GM10248 (cell line): Measurements from ENCODE around the gene PPIL3.

Source experiments
- CTCF ChIA-PET: fragments of 300-600 bp; sonication (Branson Sonifier 250); formaldehyde crosslinking; extraction: SDS; loops from one replicate; lab custom pipeline; 2021; ENCODE audit warnings: antibody characterized with exemption; lab: Yijun Ruan, JAX
- POLR2A ChIA-PET: fragments of 350-650 bp; sonication (Branson Sonifier 250); formaldehyde crosslinking; extraction: SDS; loops from one replicate; lab custom pipeline; 2020; ENCODE audit warnings: antibody characterized with exemption; lab: Yijun Ruan, JAX
- DNase-seq: peaks from one replicate; pipeline ENCODE4 v3.0.0; 2012; ENCODE audit errors: extremely low spot score
- TF ChIP-seq, protein P1 (sequence below): IDR thresholded peaks from 2 replicates; pipeline ENCODE4 v1.5.1; 2012; ENCODE audit warnings: mild to moderate bottlenecking, low read depth; ENCODE audit errors: extremely low read depth, missing control alignments, control extremely low read depth

The PPIL3 gene

DNA sequence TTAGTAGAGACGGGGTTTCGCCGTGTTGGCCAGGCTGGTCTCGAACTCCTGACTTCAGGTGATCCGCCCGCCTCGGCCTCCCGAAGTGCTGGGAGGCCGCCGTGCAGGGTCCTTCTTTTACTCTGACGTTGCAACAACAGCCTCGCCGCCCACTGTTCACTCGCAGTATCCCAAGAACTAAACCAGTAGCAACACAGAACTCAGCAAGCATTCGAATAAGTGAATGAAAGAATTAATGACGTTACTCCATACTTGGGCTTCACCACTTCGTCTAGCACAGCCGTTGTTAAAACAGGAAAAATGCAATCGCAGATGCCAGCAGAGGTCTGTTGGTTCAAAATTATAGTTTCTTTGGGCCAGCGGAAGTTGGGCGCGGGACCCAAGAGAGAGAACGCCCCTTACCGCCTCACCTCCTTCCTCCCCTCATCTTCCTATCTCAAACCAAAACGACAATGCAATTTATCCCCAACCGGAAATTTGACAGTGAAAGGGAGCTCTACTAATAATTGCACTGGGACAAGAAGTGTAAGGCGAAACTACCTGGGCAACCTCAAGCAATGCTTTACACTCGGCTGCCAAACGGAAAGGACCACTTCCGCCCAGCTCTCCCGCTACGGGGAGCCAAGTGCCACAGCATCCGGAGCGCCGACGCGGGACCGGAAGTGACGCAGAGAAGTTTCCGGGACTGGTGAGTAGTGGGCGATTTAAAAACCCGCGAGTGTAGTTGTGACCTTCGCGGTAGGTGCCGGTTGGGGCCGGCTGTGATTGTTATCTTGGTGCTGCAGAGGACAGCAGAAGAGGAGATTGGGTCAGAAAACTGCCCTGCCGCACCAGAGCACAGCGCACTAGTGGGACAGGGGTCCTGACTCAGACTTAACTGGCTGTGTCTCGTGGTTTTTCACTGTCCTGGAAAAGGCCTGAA lies at the start of gene PPIL3, which contains the start of gene NIF3L1:
Gene PPIL3, minus strand, starts transcription at position 374 of the 922 bp plus-strand sequence. CDS start 1,462 bp downstream, outside the sequence.
Gene NIF3L1, plus strand, starts transcription at position 668 of the 922 bp plus-strand sequence. CDS start 2,573 bp downstream, outside the sequence.
- TF ChIP-seq, protein P1, sequence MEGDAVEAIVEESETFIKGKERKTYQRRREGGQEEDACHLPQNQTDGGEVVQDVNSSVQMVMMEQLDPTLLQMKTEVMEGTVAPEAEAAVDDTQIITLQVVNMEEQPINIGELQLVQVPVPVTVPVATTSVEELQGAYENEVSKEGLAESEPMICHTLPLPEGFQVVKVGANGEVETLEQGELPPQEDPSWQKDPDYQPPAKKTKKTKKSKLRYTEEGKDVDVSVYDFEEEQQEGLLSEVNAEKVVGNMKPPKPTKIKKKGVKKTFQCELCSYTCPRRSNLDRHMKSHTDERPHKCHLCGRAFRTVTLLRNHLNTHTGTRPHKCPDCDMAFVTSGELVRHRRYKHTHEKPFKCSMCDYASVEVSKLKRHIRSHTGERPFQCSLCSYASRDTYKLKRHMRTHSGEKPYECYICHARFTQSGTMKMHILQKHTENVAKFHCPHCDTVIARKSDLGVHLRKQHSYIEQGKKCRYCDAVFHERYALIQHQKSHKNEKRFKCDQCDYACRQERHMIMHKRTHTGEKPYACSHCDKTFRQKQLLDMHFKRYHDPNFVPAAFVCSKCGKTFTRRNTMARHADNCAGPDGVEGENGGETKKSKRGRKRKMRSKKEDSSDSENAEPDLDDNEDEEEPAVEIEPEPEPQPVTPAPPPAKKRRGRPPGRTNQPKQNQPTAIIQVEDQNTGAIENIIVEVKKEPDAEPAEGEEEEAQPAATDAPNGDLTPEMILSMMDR, result no peak
- ChIA-PET POLR2A (interaction anchor here (0.7 to 1.8 kb wide), 3 partner anchors 25 to 255 kb away, joined by 3 to 23 read pairs (median 3); partner anchors contain the start of gene CLK1), CTCF (interaction anchor here (0.9 to 2.0 kb wide), 7 partner anchors 12 to 344 kb away, joined by 3 to 14 read pairs (median 5); no protein-coding TSS in a partner anchor)
- DNase-seq, result peak; percentile 91

DNA sequence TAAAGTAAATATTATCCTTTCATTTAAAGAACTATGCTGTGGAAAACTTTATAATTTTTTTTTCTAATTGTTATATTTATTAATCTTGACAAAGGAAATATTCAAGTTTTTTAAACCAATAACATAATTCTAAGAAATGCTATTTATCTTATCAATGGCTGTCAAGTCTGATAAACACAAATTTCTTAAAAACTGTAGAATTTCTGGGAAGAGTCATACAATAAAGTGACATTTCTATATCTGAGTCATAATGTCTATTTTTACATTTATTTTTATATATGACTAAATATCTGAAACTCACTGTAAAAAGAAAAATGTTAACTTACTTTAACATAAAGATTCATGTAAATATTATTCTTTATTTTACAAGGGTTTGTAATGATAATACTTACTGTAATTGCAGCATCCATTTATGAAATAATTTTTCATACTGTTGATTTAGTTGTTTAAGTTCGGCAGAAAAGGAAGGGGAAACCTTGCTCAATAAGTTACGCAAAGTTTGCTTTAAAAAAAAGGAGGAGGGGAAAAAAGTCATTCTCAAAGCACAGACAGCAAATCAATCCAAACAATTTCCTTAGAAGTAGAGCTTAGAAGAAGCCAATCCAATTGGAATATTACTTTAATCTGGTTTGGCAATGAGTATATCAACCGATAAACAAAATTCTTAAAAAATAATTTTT lies 42.2 kb upstream of the PPIL3 start:
- TF ChIP-seq, protein P1, result no peak
- POLR2A ChIA-PET, result no interaction called here
- no peak for DNase-seq
- CTCF ChIA-PET, result interaction anchor here (1.0 to 2.1 kb wide), 2 partner anchors 25 to 32 kb away, joined by 3 to 6 read pairs; partner anchors contain the start of gene ORC2

DNA sequence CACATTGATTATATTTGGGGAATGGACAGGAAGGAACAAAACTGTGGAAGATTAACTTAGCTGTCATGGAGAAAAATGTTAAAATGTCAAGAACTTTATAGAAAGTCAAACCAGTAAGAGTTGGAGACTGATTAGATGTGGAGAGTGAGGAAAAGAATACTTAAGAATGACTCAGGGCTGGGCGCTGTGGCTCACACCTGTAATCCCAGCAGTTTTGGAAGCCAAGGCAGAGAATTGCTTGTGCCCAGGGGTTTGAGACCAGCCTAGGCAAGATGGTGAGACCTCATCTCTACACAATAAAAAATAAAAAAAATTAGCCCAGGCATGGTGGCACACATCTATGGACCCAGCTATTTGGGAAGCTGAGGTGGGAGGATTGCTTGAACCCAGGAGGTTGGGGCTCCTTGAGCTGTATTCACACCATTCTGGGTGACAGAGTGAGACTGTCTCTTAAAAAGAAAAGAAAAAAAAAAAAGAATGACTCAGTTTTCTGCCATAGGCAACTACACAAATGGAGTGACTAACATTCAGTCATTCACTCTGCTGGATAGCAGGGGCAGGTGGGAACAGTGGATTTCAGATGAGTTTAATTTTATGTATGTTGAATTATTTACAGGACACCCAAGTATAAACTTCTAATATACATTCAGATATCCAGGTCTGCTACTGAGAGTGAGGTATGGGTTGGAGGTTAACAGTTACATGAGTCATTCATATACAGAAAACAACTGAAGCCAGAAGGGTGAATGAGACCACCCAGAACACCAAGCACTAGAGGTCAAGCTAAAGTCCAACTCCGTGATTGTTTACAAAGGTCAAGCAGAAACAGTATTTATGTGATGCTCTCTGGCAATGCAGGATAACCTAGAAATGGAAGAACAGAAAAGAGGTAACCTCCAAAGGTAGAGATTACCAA lies 40.7 kb upstream of the PPIL3 start:
- POLR2A ChIA-PET, result interaction anchor here (0.7 kb wide), 1 partner anchor 29 kb away, joined by 3 read pairs; no protein-coding TSS in a partner anchor
- TF ChIP-seq, protein P1, result no peak
- DNase-seq, result no peak
- CTCF ChIA-PET, result interaction anchor here (0.7 to 1.8 kb wide), 6 partner anchors 23 to 303 kb away, joined by 3 to 5 read pairs (median 3); partner anchors contain the start of gene ORC2

DNA sequence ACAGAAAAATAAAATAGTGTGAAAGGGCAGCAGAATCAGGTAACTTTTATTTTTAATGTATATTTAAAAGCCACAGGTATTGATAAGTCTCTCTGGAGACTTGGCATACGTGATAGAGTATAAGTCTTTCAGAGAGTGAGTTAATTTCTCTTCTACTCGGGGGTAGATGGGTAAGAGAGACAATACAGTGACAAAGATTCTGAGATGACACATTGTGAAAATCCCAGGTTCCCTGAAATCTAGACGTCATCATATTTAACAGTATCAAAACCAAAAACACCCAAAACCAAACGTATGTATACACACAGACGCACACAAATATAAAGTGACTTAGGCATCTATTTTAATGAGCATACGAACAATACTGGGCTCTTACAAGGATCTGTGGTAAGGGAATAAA lies 33.6 kb upstream of the PPIL3 start:
- no peak for DNase-seq
- TF ChIP-seq, protein P1, result no peak
- CTCF ChIA-PET, result interaction anchor here (1.1 to 1.8 kb wide), 3 partner anchors 13 to 147 kb away, joined by 4 to 5 read pairs (median 4); no protein-coding TSS in a partner anchor
- POLR2A ChIA-PET, result no interaction called here

DNA sequence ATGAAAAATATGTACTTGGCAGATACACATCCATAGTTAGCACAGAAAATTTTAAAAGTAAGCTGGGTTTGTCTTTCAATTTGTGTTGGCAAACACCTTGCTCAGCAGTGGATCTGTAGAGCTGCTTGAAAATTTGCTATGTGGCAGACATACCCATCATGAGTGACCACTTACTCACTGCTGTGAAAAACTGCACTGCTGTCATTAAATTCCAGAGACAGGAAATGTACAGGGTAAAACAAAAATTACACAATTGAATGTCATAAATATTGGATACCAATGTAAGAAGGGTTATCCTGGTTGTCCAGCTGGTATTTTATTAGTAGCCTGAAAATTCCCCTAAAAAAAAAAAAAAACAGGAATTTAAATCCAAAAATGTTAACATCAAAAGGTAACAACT lies 24.8 kb upstream of the PPIL3 start:
- no peak for DNase-seq
- ChIA-PET CTCF (interaction anchor here (0.8 to 1.6 kb wide), 4 partner anchors 156 to 319 kb away, joined by 3 to 5 read pairs (median 4); no protein-coding TSS in a partner anchor), POLR2A (no interaction called here)
- TF ChIP-seq, protein P1, result no peak
